Measurements from ENCODE around the gene FPR2.
"Not testable (repeated sequence)": the region's sequence is repeated elsewhere in the genome, so short reads cannot be mapped to it uniquely, and the experiment has no call there.

The FPR2 gene

GRCh38 chr19:51803519-51803918, 42.5 kb downstream of the FPR2 start:
- Histone ChIP-seq H3K27ac (ENCODE audit: poor library complexity, severe bottlenecking) (no peak overlapping the region), H3K4me3 (ENCODE audit: severe bottlenecking) (no peak overlapping the region), H3K4me1 (ENCODE audit: insufficient read depth, poor library complexity, severe bottlenecking) (peaks cover 13% of the 10 kb centered on the region), H3K36me3 (ENCODE audit: low read depth) (no peaks in the 10 kb centered on the region), H3K27me3 (ENCODE audit: insufficient read depth, poor library complexity, severe bottlenecking) (no peaks in the 10 kb centered on the region), H3K9me3 (ENCODE audit: severe bottlenecking) (no peaks in the 10 kb centered on the region)
- ATAC-seq (ENCODE audit: low read depth) (no peak), DNase-seq (ENCODE audit: low spot score) (no peak)
- no peak for TF ChIP-seq CTCF (IDR thresholded peaks at IDR 0.05; ENCODE audit: poor library complexity, severe bottlenecking)

- TF ChIP-seq CTCF (IDR thresholded peaks at IDR 0.05; ENCODE audit: poor library complexity, severe bottlenecking), result no peak
- Histone ChIP-seq H3K9me3 (ENCODE audit: severe bottlenecking) (no peaks in the 10 kb centered on the region), H3K27me3 (ENCODE audit: insufficient read depth, poor library complexity, severe bottlenecking) (no peaks in the 10 kb centered on the region), H3K4me1 (ENCODE audit: insufficient read depth, poor library complexity, severe bottlenecking) (peaks cover 18% of the 10 kb centered on the region), H3K36me3 (ENCODE audit: low read depth) (no peaks in the 10 kb centered on the region), H3K27ac (ENCODE audit: poor library complexity, severe bottlenecking) (no peak overlapping the region), H3K4me3 (ENCODE audit: severe bottlenecking) (no peak overlapping the region)
- DNase-seq (ENCODE audit: low spot score) (no peak), ATAC-seq (ENCODE audit: low read depth) (no peak)
Observed at GRCh38 chr19:51803967-51804366, 43.0 kb downstream of the FPR2 start.

- not testable (repeated sequence) for H3K4me3 ChIP-seq (ENCODE audit: severe bottlenecking); H3K9me3 ChIP-seq (ENCODE audit: severe bottlenecking); ATAC-seq (ENCODE audit: low read depth); H3K36me3 ChIP-seq (ENCODE audit: low read depth); H3K27ac ChIP-seq (ENCODE audit: poor library complexity, severe bottlenecking); H3K27me3 ChIP-seq (ENCODE audit: insufficient read depth, poor library complexity, severe bottlenecking); DNase-seq (ENCODE audit: low spot score)
- H3K4me1 ChIP-seq (ENCODE audit: insufficient read depth, poor library complexity, severe bottlenecking), result peaks cover 21% of the 10 kb centered on the region
Observed at GRCh38 chr19:51804789-51805188, 43.8 kb downstream of the FPR2 start.

- DNase-seq (ENCODE audit: low spot score); H3K36me3 ChIP-seq (ENCODE audit: low read depth); H3K27ac ChIP-seq (ENCODE audit: poor library complexity, severe bottlenecking); H3K4me3 ChIP-seq (ENCODE audit: severe bottlenecking); H3K27me3 ChIP-seq (ENCODE audit: insufficient read depth, poor library complexity, severe bottlenecking); ATAC-seq (ENCODE audit: low read depth); H3K9me3 ChIP-seq (ENCODE audit: severe bottlenecking): not testable (repeated sequence)
- H3K4me1 ChIP-seq (ENCODE audit: insufficient read depth, poor library complexity, severe bottlenecking), result peaks cover 25% of the 10 kb centered on the region
Observed at GRCh38 chr19:51805396-51805795, 44.4 kb downstream of the FPR2 start.

- not testable (repeated sequence) for H3K9me3 ChIP-seq (ENCODE audit: severe bottlenecking); DNase-seq (ENCODE audit: low spot score); H3K4me3 ChIP-seq (ENCODE audit: severe bottlenecking); ATAC-seq (ENCODE audit: low read depth); H3K36me3 ChIP-seq (ENCODE audit: low read depth); H3K27me3 ChIP-seq (ENCODE audit: insufficient read depth, poor library complexity, severe bottlenecking)
- peaks cover 25% of the 10 kb centered on the region for H3K4me1 ChIP-seq (ENCODE audit: insufficient read depth, poor library complexity, severe bottlenecking)
- H3K27ac ChIP-seq (ENCODE audit: poor library complexity, severe bottlenecking), result peak overlapping the region; percentile 67
Observed at GRCh38 chr19:51806571-51806970, 45.6 kb downstream of the FPR2 start.

GRCh38 chr19:51807111-51807701, 46.2 kb downstream of the FPR2 start:
- H3K9me3 ChIP-seq (ENCODE audit: severe bottlenecking), result no peaks in the 10 kb centered on the region
- peak; percentile 40 for TF ChIP-seq CTCF (IDR thresholded peaks at IDR 0.05; ENCODE audit: poor library complexity, severe bottlenecking)
- H3K27ac ChIP-seq (ENCODE audit: poor library complexity, severe bottlenecking), result peak overlapping the region; percentile 67
- peaks cover 25% of the 10 kb centered on the region for H3K4me1 ChIP-seq (ENCODE audit: insufficient read depth, poor library complexity, severe bottlenecking)
- H3K36me3 ChIP-seq (ENCODE audit: low read depth), result no peaks in the 10 kb centered on the region
- no peaks in the 10 kb centered on the region for H3K27me3 ChIP-seq (ENCODE audit: insufficient read depth, poor library complexity, severe bottlenecking)
- DNase-seq (ENCODE audit: low spot score), result no peak
- H3K4me3 ChIP-seq (ENCODE audit: severe bottlenecking), result no peak overlapping the region
- peak; percentile 59 for ATAC-seq (ENCODE audit: low read depth)

Measured in RWPE2 (cell line).